Stimulated activated CD4-positive, alpha-beta T cell treated with anti-CD3 and anti-CD28 coated beads, Interleukin-12 subunit alpha, Interleukin-12 subunit beta, amount 100 ng/mL, for 48 hours (primary cell): Measurements from ENCODE around the gene DCAF10.
"Not testable (repeated sequence)": the region's sequence is repeated elsewhere in the genome, so short reads cannot be mapped to it uniquely, and the experiment has no call there.

Source experiments
- DNase-seq, 3 donors: peaks; one replicate each; pipeline ENCODE4 v3.0.0-alpha.2; 2020; ENCODE audit warnings: low read depth in 2 of 3, low spot score in 1 of 3

Gene DCAF10

DNA sequence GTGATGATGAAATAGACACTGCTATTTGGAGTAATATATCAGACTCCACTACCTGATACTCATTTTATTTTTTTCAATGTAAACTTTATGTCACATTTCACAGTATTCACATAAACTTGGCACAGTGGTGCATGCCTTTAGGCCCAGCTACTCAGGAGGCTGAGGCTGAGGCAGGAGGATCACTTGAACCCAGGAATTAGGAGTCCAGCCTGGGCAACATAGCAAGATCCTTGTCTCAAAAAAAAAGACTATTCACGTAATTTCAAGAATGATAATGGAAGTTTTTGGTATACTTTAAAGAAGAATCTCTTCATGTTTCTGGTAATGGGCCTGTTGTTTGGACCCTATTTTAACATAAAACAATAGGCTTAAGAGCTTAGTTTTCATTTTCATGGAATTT is 56.0 kb downstream of the DCAF10 start:
- no peak for DNase-seq

DNA sequence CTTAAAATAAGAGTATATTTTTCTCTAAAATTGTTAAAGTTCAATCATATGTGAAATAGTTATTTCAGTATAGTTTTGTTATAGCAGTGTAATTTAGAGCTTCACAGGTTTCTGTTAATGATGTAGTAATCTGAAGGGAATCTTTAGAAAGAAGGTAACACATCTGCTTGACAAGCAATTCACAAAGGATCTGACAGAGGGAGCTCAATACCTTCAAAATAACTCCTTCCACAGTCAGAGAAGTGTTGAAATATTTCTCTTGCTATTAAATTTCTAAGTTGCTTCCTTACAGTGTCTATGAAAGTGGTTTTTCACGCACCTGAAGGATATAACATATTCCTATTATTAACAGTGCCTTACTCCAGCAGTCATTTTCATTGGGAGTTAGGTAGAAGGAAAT is 58.4 kb downstream of the DCAF10 start:
- DNase-seq, result no peak

DNA sequence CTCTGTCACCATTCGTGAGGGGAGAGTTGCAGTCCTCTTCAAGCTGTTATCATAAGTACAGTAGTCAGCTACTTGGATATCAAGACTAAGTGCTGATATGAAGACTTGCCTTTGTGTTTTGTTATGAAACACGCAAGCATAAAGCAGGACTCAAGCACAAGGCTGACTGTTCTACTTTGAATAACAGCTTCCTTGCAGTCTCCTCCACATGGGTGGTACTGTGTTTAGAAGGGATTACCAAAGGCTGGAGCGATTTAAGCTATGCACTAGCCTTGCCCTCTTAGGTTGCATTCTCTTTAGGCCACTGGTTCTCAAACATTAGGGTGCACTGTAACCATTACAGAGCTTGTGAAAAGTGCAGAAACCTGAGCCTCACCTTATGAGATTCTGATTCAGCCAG is 61.9 kb downstream of the DCAF10 start:
- no peak for DNase-seq

DNA sequence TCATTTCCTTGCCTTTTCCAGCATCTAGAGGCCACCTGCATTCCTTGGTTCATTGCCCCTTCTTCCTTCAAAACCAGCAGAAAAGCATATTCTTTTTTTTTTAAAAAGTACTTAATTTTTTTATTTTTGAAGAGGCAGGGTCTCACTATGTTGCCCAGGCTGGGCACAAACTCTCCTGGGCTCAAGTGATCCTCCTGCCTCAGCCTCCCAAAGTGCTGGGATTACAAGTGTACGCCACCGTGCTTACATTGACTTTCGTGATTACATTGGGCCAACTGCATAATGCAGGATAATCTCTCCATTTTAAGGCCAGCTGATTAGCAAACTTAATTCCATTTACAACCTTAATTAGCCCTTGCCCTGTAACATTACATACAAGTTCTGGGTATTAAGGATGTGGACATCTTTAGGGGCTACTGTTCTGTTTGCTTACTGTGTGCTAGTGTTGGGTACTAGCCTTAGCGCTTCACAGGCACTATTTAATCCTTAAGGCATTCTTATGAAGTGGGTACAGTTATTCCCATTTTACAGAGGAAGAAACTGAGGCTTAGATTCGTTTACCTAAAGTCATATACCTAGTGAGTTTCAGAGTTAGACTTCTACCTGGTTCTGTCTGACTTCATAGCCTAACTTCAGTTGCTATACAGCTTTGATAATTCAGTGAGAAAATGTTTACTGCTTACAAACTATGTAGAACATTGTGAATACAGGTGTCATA is 69.6 kb downstream of the DCAF10 start:
- DNase-seq, result no peak

DNA sequence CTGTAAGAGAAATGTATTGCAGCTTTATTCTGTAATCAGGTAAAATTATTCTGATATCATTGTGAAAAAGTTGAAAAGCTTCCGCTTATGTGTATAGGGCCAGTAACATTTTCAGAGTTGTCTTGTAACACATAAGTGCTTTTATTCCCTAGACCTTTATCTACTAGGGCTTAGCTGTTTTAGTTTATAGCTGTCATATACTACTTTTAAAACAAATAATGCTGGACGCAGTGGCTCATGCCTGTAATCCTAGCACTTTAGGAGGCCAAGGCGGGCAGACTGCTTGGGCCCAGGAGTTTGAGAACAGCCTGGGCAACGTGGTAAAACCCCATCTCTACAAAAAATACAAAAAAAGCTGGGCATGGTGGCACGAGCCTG is 70.2 kb downstream of the DCAF10 start:
- no peak for DNase-seq

DNA sequence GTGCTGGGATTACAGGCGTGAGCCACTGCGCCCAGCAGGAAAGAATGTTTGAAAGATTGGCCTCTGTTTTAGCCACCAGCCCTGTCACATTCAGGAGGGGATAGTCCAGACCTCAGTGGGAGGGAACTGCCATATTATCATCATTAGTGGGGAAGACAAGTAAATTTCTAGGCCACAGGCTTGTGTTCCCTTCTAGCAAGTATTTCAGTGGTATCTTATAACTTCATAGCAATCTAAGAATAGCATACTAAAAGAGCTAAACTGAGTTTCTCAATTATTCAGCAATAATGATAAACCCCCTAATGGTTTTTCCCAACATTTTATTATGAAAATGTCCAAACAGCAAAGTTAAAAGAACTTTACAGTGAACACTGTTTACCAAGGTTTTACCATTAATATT is 73.4 kb downstream of the DCAF10 start:
- no peak for DNase-seq

DNA sequence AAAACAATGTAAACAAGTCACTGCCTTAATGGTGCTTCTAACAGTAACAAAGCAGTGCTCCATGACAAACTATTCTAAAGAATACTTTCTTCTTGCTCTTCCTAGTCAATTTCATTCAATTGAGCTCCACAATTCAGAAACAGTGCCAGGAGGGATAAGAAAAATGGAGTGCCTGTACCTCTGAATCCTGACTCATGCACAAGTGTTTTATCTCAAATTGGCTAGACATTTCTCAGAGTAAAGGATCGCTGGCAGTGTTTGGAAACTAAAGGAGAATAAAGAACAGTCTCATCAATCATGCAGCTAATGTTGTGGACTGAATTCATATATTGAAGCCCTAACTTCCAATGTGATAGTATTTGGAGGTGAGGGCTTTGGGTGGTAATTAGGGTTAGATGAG is 75.8 kb downstream of the DCAF10 start:
- no peak for DNase-seq

DNA sequence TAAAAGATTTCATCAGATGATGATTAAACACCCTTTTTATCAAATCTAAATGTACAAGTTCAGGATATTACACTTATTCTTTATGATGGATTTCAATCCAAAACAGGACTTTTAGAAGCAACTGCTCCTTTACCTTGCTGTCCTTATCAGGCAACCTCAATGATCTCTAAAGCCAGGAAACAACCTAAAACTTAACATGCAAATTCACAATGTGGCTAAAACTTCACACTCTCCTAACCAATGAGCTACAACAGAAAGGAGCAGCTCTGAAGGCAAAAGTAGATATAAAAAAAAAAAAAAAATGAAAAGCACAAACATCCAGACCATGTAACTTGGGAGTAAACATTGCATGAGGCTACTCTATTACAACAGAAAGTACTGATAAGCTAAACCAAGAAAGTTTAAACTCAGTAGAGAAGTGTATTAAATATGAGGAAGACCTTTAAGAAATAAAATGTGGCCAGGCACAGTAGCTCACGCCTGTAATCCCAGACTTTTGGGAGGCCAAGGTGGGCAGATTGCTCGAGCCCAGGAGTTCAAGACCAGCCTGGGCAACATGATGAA is 80.4 kb downstream of the DCAF10 start:
- no peak for DNase-seq

DNA sequence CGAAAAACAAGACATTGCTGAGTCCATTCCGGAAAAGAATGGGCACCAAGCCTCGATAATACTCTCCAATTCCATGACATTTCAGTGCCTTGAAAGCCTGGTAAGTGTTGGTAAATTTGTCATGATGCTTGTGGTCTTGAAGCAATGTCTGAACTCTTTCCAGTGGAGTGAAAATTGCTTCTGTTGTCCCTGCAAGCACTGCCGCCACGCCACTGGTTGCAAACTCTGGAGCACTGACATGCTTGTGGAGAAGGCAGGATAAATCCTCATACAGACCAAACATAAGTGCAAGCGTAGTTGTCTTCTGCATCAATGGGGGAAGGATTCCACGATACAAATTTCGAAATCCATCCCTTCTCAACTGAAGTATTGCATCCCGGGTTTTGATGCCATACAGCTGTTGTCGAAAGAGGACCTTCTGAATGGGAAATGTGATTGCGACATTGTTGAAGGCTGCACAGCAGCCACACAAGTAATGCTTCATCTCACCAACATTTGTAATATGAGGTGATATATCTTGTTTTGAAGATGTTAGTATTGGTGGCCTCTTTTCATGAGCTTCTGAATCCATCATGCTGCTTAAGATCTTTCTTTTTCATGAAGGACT is 87.5 kb downstream of the DCAF10 start:
- not testable (repeated sequence) for DNase-seq

DNA sequence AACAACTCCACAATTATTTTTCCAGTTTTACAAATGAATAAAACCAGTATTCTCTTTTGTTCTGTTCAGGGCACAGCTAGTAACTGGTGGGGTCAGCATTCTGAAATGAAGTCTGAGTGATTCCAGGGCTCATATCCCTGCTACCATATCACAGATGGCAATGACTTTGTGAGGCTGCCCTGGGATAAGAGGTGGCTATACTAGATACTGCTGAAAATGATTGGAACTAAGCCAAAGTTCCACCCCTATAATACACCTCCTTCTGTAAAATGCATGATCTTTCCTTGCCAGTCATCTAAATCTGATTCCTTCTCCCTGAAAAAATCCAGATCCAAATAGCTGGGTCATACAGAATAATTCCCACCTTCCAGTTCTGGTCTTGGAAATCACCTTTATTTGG is 88.9 kb downstream of the DCAF10 start:
- no peak for DNase-seq

DNA sequence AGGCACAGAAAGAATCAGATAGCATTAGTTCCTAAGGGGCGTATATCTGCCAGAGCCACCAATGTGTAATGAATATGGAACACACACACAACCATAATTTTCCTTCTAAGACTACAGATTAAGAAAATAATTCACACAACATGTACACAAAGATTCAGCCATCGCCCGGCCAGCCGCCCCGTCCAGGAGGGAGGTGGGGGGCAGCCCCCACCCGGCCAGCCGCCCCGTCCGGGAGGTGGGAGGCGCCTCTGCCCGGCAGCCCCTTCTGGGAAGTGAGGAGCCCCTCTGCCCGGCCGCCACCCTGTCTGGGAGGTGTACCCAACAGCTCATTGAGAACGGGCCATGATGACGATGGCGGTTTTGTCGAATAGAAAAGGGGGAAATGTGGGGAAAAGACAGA is 90.4 kb downstream of the DCAF10 start:
- DNase-seq, result not testable (repeated sequence)

DNA sequence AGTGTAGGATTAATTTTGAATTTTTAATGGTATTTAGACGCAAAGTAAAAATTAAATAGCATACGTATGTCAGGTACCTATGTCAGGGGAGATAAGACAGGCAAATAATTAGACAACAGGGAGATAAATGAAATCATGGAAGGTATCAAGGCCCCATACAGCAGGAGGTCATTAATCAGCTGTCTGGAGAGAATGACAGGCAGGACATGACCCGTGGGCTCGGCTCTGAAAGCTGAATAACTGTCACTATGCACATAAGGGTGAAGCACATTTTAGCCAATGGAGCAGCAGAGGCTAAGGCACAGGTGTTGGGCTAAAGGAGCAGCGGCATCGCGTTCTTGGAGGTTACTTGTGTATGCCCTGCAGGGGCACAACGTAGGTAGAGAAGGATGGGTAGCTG is 91.5 kb downstream of the DCAF10 start:
- no peak for DNase-seq

DNA sequence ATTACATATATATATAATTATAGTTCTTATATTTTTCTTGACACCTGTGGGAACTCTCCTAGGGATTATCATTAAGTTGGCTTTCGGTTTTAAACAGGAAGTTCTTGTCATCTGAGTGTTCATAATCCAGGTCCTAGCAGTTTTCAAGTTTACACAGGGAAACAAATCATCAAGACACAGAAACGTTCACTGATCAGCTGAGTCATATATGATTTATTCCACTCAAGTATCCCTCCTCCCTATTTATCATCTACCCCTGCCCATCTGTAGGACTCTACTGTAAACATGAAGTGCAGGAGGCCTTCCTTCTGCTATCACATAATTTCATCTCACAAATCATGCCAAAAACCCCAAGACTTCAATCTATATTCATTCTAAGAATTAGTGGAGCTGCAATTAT is 97.1 kb downstream of the DCAF10 start:
- DNase-seq, result no peak

DNA sequence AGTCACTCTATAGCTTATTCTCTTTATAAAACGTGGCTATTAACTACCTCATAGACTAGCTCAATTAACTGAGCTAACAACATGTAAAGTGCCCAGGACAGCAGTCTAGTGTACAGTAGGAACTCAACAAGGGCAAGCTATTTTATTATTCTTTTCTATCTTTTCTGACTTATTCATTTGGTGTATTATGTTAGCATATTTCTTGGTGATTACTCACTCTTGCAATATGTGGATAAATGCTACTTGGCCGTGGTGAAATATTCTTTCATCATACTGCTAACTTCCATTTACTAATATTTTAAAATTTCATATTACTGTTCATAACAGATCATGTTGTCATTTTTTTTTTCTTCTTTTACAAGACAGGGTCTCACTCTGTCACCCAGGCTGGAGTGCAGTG is 98.4 kb downstream of the DCAF10 start:
- DNase-seq, result no peak

DNA sequence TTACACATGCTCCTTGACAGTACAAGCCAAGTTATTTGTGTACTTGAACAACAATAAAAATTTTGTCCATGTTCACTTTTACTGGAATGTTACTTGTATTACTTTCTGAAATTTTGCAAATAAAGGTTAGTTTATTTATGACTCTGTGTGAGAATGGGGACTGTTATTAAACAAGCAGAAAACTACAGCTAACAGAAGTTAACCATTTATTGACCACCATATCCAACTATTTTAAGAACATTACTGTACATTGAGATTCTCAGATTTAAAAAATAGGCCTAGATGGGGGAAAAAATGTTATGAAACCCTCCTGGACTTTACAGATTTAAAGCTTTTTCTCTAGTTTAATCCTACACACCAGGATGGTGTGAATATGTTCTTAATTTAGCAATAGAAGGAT is 101.5 kb downstream of the DCAF10 start:
- DNase-seq, result no peak

DNA sequence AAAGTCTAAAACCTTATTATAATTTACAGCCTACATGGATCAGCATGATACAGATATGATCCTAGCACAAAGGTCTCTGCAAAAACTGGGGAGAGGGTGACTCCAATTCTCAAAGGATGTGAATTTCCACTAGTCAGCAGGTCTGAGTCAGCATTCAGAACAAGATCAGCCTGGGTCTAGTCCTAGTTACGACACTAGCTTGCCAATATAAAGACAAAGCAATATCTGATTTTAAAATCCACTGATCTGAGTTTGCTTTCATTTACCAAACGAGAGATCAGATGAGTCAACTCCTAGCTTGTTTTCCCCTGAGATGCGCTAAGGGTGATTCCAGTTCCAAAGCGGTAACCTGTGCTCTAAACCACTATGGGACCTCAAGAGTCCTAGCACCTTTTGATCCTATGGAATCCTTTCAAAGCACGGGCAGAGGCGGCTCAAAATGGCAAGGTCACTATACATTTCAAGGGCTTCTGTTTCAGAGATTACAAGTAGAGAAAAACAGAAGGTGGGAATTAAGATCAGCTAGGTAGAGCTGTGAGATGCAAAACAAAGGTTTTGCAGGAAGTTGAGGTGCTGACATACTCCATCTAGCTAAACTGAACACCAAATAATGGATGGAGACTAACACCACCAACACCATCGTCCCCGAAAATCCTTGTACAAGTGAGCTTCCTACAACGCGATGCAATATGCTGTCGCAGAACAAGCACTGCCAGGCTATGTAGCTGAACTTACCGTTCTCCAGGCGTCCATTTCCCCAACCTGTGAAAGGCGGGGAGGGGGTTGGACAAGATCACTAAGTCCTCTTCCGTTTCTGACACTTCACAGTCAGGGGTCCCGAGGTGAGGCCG is 102.4 kb downstream of the DCAF10 start:
- peak in 1 of 3 donors; percentile 20 for DNase-seq

DNA sequence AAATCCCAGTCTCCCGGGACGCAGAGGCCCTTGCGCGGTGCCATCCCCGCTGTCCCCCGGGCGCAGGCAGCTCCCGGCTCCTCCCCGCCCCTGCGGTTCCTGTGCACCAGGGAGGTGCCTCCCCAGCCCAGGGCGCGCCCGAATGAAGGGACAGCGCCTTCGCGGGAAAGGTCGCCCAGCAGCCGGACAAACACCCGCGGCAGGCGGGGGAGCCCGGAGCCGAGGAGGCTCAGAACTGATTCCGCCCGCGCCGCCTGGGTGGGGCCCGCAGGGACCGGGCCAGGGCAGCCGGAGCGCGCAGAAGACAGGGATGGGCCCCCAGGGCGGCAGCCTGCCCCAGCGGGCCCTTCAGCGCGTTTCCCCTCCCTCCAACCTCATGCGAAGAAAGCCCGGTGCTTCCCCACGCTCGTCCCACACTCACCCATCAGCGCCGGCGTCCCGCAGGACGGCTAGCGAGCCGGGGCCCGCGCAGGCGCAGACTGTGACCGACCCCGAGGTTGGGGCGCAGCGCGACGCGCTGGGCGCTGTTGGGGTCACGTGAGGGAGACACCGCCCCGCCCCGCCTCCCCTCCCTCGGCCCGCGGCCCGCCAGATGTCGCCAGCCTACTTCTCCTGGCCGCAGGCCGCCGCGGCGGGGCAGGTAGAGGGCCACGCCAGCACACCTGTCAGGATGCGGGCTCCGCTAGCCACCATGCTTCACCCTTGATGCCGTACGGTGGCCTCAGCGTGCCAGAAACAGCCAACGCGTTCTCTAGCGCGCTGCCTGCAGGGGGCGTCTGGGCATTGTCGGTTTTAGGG is 103.2 kb downstream of the DCAF10 start, which contains the start of gene SLC25A51:
Gene SLC25A51, minus strand, starts transcription at position 481 of the 798 bp plus-strand sequence. CDS start 15,577 bp downstream, outside the sequence.
- DNase-seq, result peak; percentile 88 to 95 (median 91)

DNA sequence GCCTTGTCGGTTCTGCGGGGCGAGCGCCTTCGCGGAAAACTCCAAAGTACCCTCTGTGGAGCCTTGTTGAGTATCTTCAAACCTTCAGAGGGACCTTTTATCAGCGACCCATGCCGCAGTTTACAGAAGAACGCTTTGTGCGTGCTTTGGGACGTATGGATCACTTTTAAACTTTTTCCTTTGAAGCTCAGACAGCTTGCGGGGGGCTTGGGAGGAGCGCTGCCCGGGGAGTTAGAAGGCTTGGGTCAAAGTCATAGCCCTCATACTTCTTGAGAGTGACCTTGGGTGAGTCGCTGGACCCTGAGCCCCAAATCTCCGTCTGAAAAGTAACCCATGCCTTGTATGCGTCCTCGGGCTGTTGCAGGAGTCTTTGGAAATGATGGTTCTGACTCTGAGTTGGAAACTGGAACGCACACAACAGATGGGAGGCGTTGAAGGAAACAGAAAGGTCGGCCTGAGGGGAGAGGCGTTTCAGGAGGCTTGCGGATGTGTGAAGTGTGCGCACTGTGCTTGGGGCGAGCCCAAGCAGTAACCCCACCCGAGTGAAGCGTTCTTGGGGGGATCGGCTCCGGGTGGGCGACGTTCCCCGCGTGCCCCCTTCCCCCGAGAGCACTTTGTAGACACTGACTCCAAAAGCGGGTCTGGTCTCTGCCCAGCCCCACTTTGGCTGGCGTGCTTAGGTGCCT is 104.0 kb downstream of the DCAF10 start:
- DNase-seq, result peak in 1 of 3 donors; percentile 16

DNA sequence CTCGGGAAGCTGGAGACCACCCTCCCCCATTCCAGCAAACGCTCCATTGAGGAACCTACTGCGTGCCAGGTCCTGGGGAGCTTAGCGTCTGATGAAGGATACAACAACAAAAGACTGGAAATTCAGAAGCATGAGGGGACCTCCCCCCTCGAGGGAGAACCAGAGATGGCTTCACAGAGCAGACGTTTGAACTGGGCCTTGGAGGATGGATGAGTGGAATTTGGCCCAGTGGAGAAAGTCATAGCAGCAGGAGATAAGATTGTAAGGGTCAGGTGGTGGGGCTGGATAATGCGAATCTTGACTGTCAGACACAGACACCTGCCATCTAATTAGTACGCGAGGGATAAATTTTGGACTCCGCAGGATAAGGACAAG is 104.5 kb downstream of the DCAF10 start:
- no peak for DNase-seq

DNA sequence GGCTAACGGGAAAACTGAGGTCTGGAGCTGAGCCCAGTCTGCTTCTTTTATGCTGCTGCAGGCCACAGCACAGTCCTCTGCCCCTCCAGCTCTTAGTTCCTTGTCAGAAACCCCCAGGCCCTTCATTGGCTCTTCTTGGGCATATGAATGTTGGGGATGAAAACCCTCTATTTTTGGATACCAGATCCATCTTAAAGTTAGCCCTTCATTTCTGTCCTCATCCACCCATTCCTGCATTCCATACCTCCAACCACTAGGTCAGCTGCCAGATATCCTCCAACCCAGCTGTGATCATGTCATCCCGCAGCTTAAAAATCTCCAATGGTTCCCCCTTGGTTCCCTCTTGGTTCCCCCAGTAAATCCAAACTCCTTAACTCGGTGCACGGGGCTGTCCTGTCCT is 105.2 kb downstream of the DCAF10 start:
- no peak for DNase-seq
